ENCODE data around the gene MRPS35.

- no peak for TF ChIP-seq CTCF (IDR thresholded peaks at IDR 0.05; ENCODE audit: low read depth, low read length, poor library complexity, severe bottlenecking)
- no peak for TF ChIP-seq EZH2phosphoT487 (IDR thresholded peaks at IDR 0.05; ENCODE audit: borderline replicate concordance, low read length)
These were observed 92.3 kb downstream of the MRPS35 start for GRCh38 chr12:27802936-27803335.
